Measurements from ENCODE around the gene ANO2. TPM values are rescaled to one million over a fixed set of nuclear protein-coding genes. Genes with fewer than 3 reads are reported as not detected.
A peak's percentile ranks its signal among the peaks of the same experiment; 100 is the strongest.

The ANO2 gene
- total RNA-seq, 1 donor from 2014 or later = 2.6 TPM

GRCh38 chr12:5592310-5592709, 352.7 kb downstream of the ANO2 start:
- Mint-ChIP-seq H3K4me3 (no peak overlapping the region), H3K27me3 (peaks cover 10% of the 10 kb centered on the region)

GRCh38 chr12:5590316-5590715, 354.7 kb downstream of the ANO2 start:
- H3K9me3 Mint-ChIP-seq = no peaks in the 10 kb centered on the region
- no peak overlapping the region for H3K4me3 Mint-ChIP-seq
- no peak for TF ChIP-seq CTCF (conservative IDR thresholded peaks at IDR 0.05)
- no peak overlapping the region for H3K27ac Mint-ChIP-seq
- peaks cover 5% of the 10 kb centered on the region for H3K36me3 Mint-ChIP-seq
- H3K27me3 Mint-ChIP-seq = peaks cover 8% of the 10 kb centered on the region
- DNase-seq (ENCODE audit: extremely low spot score, unreplicated experiment) = no peak
- H3K4me1 Mint-ChIP-seq (ENCODE audit: unreplicated experiment) = peaks cover 23% of the 10 kb centered on the region

More at GRCh38 chr12:5592310-5592709, 352.7 kb downstream of the ANO2 start:
- TF ChIP-seq CTCF (conservative IDR thresholded peaks at IDR 0.05) = no peak
- H3K36me3 Mint-ChIP-seq = peaks cover 11% of the 10 kb centered on the region
- H3K9me3 Mint-ChIP-seq = peaks cover 3% of the 10 kb centered on the region
- no peak overlapping the region for H3K27ac Mint-ChIP-seq
- H3K4me1 Mint-ChIP-seq (ENCODE audit: unreplicated experiment) = peaks cover 15% of the 10 kb centered on the region
- no peak for DNase-seq (ENCODE audit: extremely low spot score, unreplicated experiment)

GRCh38 chr12:5589054-5589453, 356.0 kb downstream of the ANO2 start:
- Mint-ChIP-seq H3K36me3 (peaks cover 9% of the 10 kb centered on the region), H3K4me3 (no peak overlapping the region), H3K4me1 (ENCODE audit: unreplicated experiment) (peaks cover 23% of the 10 kb centered on the region), H3K27ac (no peak overlapping the region), H3K27me3 (peaks cover 14% of the 10 kb centered on the region), H3K9me3 (no peaks in the 10 kb centered on the region)
- TF ChIP-seq CTCF (conservative IDR thresholded peaks at IDR 0.05) = no peak
- no peak for DNase-seq (ENCODE audit: extremely low spot score, unreplicated experiment)

GRCh38 chr12:5588591-5588990, 356.5 kb downstream of the ANO2 start:
- DNase-seq (ENCODE audit: extremely low spot score, unreplicated experiment) = no peak
- peaks cover 9% of the 10 kb centered on the region for H3K36me3 Mint-ChIP-seq
- H3K27me3 Mint-ChIP-seq = peaks cover 14% of the 10 kb centered on the region
- peaks cover 23% of the 10 kb centered on the region for H3K4me1 Mint-ChIP-seq (ENCODE audit: unreplicated experiment)
- H3K27ac Mint-ChIP-seq = no peak overlapping the region
- H3K4me3 Mint-ChIP-seq = no peak overlapping the region
- H3K9me3 Mint-ChIP-seq = no peaks in the 10 kb centered on the region
- no peak for TF ChIP-seq CTCF (conservative IDR thresholded peaks at IDR 0.05)

- H3K27me3 Mint-ChIP-seq = peaks cover 14% of the 10 kb centered on the region
- H3K4me1 Mint-ChIP-seq (ENCODE audit: unreplicated experiment) = peaks cover 23% of the 10 kb centered on the region
- peaks cover 9% of the 10 kb centered on the region for H3K36me3 Mint-ChIP-seq
- no peak for DNase-seq (ENCODE audit: extremely low spot score, unreplicated experiment)
- H3K4me3 Mint-ChIP-seq = no peak overlapping the region
- no peaks in the 10 kb centered on the region for H3K9me3 Mint-ChIP-seq
- H3K27ac Mint-ChIP-seq = peak overlapping the region; percentile 14
- no peak for TF ChIP-seq CTCF (conservative IDR thresholded peaks at IDR 0.05)
These were observed 356.9 kb downstream of the ANO2 start for GRCh38 chr12:5588176-5588575.

- Mint-ChIP-seq H3K9me3 (peaks cover 4% of the 10 kb centered on the region), H3K36me3 (peaks cover 12% of the 10 kb centered on the region), H3K4me1 (ENCODE audit: unreplicated experiment) (peaks cover 23% of the 10 kb centered on the region), H3K27me3 (peaks cover 18% of the 10 kb centered on the region), H3K27ac (peak overlapping the region; percentile 14), H3K4me3 (peak overlapping the region; percentile 54)
- DNase-seq (ENCODE audit: extremely low spot score, unreplicated experiment) = no peak
- no peak for TF ChIP-seq CTCF (conservative IDR thresholded peaks at IDR 0.05)
These were observed 357.3 kb downstream of the ANO2 start for GRCh38 chr12:5587711-5588121.

Measured in type B pancreatic cell (in vitro differentiated cells).